Activated CD4-positive, CD25-positive, alpha-beta regulatory T cell treated with anti-CD3 and anti-CD28 coated beads, Interleukin-2, amount 50 U/mL, for 72 hours (primary cell): ENCODE results near the gene LRRIQ1.

ENCODE experiments used
- DNase-seq: peaks from one replicate; pipeline ENCODE4 v3.0.0; 2021

LRRIQ1 gene

GRCh38 chr12:85225501-85225900 lies 189.3 kb downstream of the LRRIQ1 start:
- no peak for DNase-seq

- DNase-seq, result no peak
Observed at GRCh38 chr12:85237327-85237726, 201.2 kb downstream of the LRRIQ1 start.

- DNase-seq, result no peak
Observed at GRCh38 chr12:85244561-85244960, 208.4 kb downstream of the LRRIQ1 start.

- DNase-seq, result no peak
Observed at GRCh38 chr12:85253853-85254252, 217.7 kb downstream of the LRRIQ1 start.

GRCh38 chr12:85257671-85258070 lies 221.5 kb downstream of the LRRIQ1 start:
- no peak for DNase-seq

GRCh38 chr12:85260447-85260846 lies 224.3 kb downstream of the LRRIQ1 start:
- DNase-seq, result no peak

- no peak for DNase-seq
Observed at GRCh38 chr12:85260896-85261295, 224.7 kb downstream of the LRRIQ1 start.

GRCh38 chr12:85266356-85266755 lies 230.2 kb downstream of the LRRIQ1 start:
- no peak for DNase-seq

GRCh38 chr12:85273381-85274314 lies 237.5 kb downstream of the LRRIQ1 start:
- DNase-seq, result no peak

- DNase-seq, result no peak
Observed at GRCh38 chr12:85274315-85274651, 238.1 kb downstream of the LRRIQ1 start.

GRCh38 chr12:85275374-85275773 lies 239.2 kb downstream of the LRRIQ1 start:
- DNase-seq, result no peak

- no peak for DNase-seq
Observed at GRCh38 chr12:85277191-85277590, 241.0 kb downstream of the LRRIQ1 start.

GRCh38 chr12:85277900-85278597 lies 241.9 kb downstream of the LRRIQ1 start:
- DNase-seq, result no peak

GRCh38 chr12:85278598-85279448 lies 242.7 kb downstream of the LRRIQ1 start:
- no peak for DNase-seq

GRCh38 chr12:85279449-85280164 lies 243.5 kb downstream of the LRRIQ1 start:
- no peak for DNase-seq

- no peak for DNase-seq
Observed at GRCh38 chr12:85280165-85280983, 244.2 kb downstream of the LRRIQ1 start, which contains the start of gene ALX1. TSS of gene ALX1 (plus strand) at chr12:85280220. CDS start at chr12:85280262, 42 bp downstream.

GRCh38 chr12:85280984-85281630 lies 245.0 kb downstream of the LRRIQ1 start:
- no peak for DNase-seq

- no peak for DNase-seq
Observed at GRCh38 chr12:85281636-85282312, 245.6 kb downstream of the LRRIQ1 start.

GRCh38 chr12:85283560-85283959 lies 247.4 kb downstream of the LRRIQ1 start:
- no peak for DNase-seq
